HepG2 (cell line): Measurements from ENCODE around the gene PSD4. TPM values are rescaled to one million over a fixed set of nuclear protein-coding genes. Genes with fewer than 3 reads are reported as not detected.

Experiments
- GATA4 ChIP-seq: sonication (generic); IDR thresholded peaks from 2 replicates; pipeline ENCODE4 v1.6.1; 2016; ENCODE audit warnings: antibody characterized with exemption, low read depth, borderline replicate concordance
- GTF3A ChIP-seq: sonication (generic); formaldehyde crosslinking; conservative IDR thresholded peaks from 2 replicates; pipeline ENCODE4 v1.4.0; 2020; ENCODE audit warnings: mild to moderate bottlenecking, missing genetic modification reagents
- SIX1 ChIP-seq: sonication (generic); formaldehyde crosslinking; IDR thresholded peaks from 2 replicates; pipeline ENCODE4 v1.4.0; 2020; ENCODE audit warnings: missing genetic modification reagents, borderline replicate concordance
- ZBTB20 ChIP-seq: sonication (generic); formaldehyde crosslinking; IDR thresholded peaks from 2 replicates; pipeline ENCODE4 v1.8.1; 2023; ENCODE audit warnings: missing genetic modification reagents, low read depth, mild to moderate bottlenecking, borderline replicate concordance
- ZBTB7B ChIP-seq: sonication (generic); formaldehyde crosslinking; IDR thresholded peaks from 2 replicates; pipeline ENCODE4 v1.4.0; 2020; ENCODE audit warnings: missing genetic modification reagents
- ZNF142 ChIP-seq: sonication (generic); formaldehyde crosslinking; IDR thresholded peaks from 2 replicates; pipeline ENCODE4 v1.4.0; 2020; ENCODE audit warnings: missing genetic modification reagents
- ZNF431 ChIP-seq: sonication (generic); formaldehyde crosslinking; IDR thresholded peaks from 2 replicates; pipeline ENCODE4 v1.9.0; 2022; ENCODE audit warnings: missing genetic modification reagents, low read depth, mild to moderate bottlenecking, borderline replicate concordance
- ZNF468 ChIP-seq: sonication (generic); formaldehyde crosslinking; IDR thresholded peaks from 2 replicates; pipeline ENCODE4 v1.8.0; 2022; ENCODE audit warnings: mild to moderate bottlenecking, moderate library complexity, missing genetic modification reagents
- ZNF556 ChIP-seq: sonication (generic); formaldehyde crosslinking; IDR thresholded peaks from 2 replicates; pipeline ENCODE4 v1.4.0; 2020; ENCODE audit warnings: mild to moderate bottlenecking, missing genetic modification reagents, borderline replicate concordance
- ZNF644 ChIP-seq: IDR thresholded peaks from 2 replicates; pipeline ENCODE4 v1.6.1; 2016; ENCODE audit warnings: low read depth
- polyA plus RNA-seq, 8 experiments: library from polyadenylated mRNA; depleted of rRNA in 3 of 8; stranded (reverse) in 7 of 8; unstranded in 1 of 8; fragments of >200 nt; fragmentation: Illumina TruSeq in 4 of 8; extraction: Trizol in 4 of 8; gene quantifications; 2 replicates each; pipeline versions ENCODE4 v1.2.1 to v1.2.3, GENCODE V29; 2011 to 2016; ENCODE audit warnings: low read depth in 4 of 8, missing spikeins in 1 of 8, mixed read lengths in 1 of 8; ENCODE audit not compliant: insufficient read depth in 1 of 8
- total RNA-seq, 5 experiments: library from RNA; depleted of rRNA; stranded (reverse); fragments of >200 nt; fragmentation: Illumina TruSeq; extraction: Trizol; gene quantifications; 2 replicates each; pipeline ENCODE4 v1.2.3, GENCODE V29; 2016; ENCODE audit warnings: low read depth in 1 of 5
- TF ChIP-seq, protein P1 (sequence below): sonication (generic); formaldehyde crosslinking; IDR thresholded peaks from 2 replicates; pipeline ENCODE4 v1.5.0; 2020; ENCODE audit warnings: mild to moderate bottlenecking, missing genetic modification reagents

The PSD4 gene
- total and polyA plus RNA-seq, 2 of the 13 experiments (the other 11 are each of a cell fraction or from before 2014, with no cell fraction given), result 5.8 to 9.4 TPM

GRCh38 chr2:113157118-113157896 lies 16.5 kb upstream of the PSD4 start (continued):
- 0 out of 2 replicates have a peak, but pooled peaks have one; percentile 34 for TF ChIP-seq ZNF142 (CRISPR knock-in tag)
- TF ChIP-seq, protein P1, sequence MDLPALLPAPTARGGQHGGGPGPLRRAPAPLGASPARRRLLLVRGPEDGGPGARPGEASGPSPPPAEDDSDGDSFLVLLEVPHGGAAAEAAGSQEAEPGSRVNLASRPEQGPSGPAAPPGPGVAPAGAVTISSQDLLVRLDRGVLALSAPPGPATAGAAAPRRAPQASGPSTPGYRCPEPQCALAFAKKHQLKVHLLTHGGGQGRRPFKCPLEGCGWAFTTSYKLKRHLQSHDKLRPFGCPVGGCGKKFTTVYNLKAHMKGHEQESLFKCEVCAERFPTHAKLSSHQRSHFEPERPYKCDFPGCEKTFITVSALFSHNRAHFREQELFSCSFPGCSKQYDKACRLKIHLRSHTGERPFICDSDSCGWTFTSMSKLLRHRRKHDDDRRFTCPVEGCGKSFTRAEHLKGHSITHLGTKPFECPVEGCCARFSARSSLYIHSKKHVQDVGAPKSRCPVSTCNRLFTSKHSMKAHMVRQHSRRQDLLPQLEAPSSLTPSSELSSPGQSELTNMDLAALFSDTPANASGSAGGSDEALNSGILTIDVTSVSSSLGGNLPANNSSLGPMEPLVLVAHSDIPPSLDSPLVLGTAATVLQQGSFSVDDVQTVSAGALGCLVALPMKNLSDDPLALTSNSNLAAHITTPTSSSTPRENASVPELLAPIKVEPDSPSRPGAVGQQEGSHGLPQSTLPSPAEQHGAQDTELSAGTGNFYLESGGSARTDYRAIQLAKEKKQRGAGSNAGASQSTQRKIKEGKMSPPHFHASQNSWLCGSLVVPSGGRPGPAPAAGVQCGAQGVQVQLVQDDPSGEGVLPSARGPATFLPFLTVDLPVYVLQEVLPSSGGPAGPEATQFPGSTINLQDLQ, result 0 out of 2 replicates have a peak, but pooled peaks have one; percentile 69
- TF ChIP-seq ZNF556 (CRISPR knock-in tag), result peak; percentile 83; the same call in 1 of the 2 replicates
- no peak; the same call in 1 of the 2 replicates for TF ChIP-seq ZBTB20 (CRISPR knock-in tag)
- TF ChIP-seq ZNF644 (CRISPR knock-in tag), result no peak
- TF ChIP-seq GTF3A (CRISPR knock-in tag), result peak; percentile 81; the same call in 1 of the 2 replicates
- TF ChIP-seq ZBTB7B (CRISPR knock-in tag), result no peak
- TF ChIP-seq GATA4, result no peak
- TF ChIP-seq ZNF468 (CRISPR knock-in tag), result 0 out of 2 replicates have a peak, but pooled peaks have one; percentile 48
- peak; percentile 46; the same call in 1 of the 2 replicates for TF ChIP-seq ZNF431 (CRISPR knock-in tag)
- no peak for TF ChIP-seq SIX1 (CRISPR knock-in tag)
